ENCODE results near the gene PAMR1.
"Not testable (repeated sequence)": the region's sequence is repeated elsewhere in the genome, so short reads cannot be mapped to it uniquely, and the experiment has no call there.

Gene PAMR1

DNA sequence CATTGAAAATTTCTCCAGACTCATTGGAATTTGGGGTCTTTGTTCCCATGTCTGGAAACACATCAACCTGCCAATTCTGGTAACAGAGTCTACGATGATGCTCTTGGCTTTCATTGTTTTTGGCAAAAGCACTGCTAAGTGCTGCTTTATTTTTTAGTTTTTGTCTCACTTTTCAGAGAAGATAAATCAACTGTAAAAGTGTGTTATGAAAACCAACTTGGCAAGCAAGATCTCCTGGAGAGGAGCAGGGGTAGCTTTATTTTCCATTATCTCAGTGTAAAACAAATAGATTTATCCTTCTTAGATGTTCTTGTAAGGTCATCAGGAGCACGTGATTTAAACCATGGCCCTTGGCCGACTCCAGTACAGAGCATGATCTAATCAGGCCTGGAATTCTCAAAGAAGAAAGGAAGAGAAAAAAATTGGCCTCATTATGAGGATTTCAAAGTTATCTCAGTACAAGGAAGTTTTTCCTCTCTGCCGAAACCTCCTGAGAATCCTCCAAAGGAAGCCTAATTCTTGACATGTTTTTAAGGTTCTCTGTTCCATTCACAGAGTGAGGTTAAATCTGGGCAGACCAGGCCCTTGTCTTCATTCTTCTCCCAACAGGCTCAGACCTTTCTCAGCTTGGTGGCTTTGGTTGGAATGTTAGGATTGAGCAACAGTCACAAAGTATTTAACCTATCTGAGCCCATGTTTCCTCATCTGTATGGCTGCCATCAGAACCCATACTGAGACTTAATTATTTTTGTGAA lies 16.4 kb upstream of the PAMR1 start:
- no peak for DNase-seq

DNA sequence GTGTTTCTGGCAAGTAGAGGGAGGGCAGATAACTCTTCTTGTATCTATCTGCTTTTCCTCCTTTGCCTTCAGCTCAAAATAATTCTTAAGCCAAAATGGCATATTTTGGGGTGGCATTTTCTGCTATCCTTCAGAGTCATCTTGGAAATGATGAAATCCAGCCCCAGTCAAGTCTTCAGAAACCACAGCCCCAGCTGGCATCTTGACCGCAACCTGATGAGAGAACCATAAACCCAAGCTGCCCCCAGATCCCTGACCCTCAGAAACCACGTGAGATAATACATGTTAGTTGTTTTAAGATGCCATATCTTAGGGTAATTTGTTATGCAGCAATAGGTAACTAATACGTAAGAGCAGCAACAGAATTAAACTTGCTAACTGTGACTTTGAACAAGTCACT lies 15.1 kb upstream of the PAMR1 start:
- no peak for DNase-seq

DNA sequence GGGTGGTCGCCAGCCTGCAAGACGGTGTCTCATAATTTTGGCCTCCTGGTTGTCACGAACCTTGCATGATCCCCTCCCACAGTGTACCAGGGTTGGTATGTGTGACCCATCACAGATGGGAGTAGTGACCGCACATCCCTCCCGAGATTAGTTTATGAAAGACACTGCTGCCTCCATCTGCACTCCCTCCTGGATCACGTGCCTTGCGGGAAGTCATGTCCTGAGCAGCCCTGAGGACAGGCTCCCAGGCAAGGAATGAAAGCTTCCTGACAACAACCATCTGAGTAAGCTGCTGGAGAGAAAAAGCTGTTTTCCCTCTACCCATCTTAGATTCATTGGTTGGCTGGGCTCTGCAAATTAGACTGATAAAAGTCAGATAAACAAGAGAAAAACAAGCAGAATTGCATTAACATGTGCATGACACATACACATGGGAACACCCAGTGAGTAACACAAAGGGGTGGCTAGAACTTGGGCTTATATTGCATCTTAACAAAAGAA lies 14.4 kb upstream of the PAMR1 start:
- no peak for DNase-seq

DNA sequence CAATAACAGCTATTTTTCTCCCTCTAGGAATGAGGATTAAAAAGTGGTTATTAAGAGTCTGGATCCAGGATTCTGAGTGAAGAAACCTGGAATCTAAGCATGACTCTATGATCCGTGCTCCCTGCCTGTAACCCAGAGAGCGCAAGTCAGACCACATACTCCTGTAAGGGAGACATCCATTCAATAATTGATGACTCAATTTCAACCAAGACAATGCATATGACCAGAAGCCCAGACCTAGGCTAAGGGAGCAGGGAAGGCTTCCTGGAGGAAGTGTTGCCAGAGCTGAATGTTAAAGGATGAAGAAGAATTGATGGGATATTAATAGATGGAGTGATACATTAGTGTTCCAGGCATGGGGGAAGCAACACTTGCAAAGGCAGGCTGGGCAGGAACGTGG lies 13.8 kb upstream of the PAMR1 start:
- no peak for DNase-seq

DNA sequence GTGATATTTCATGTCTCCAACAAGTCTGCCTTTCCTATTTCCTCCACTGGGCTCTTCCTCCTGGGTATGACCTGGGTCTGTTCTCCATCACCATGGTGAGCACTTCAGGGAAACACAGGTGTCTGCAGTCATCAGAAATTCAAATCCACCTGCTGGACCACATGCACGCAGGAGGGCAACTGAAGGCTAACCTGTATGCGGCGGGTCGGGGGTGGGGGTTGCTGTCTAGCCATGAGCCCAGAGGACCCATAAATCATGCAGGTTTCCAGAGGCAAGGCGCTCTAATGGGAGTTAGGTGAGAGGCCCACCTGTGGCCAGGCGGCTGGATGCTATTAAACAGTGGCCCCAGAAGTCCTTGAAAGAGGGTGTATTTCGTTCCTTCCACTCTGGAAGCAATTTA lies 11.1 kb upstream of the PAMR1 start:
- DNase-seq = no peak

DNA sequence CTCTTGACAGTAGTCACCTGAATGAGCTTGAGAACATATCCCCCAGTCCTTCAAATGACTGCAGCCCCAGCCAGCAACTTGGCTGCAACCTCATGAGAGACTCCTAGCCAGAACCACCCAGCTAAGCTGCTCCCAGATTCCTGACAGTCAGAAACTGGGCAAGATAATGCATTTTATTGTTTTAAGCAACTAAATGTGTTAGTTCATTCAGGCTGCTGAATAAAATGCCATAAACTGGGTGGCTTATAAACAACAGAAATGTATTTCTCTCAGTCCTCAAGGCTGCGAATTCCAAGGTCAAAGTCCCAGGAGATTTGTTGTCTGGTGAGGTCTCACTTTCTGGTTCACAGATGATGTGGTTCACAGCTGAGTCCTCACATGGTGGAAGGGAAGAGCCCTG lies 5.8 kb upstream of the PAMR1 start:
- DNase-seq = no peak

DNA sequence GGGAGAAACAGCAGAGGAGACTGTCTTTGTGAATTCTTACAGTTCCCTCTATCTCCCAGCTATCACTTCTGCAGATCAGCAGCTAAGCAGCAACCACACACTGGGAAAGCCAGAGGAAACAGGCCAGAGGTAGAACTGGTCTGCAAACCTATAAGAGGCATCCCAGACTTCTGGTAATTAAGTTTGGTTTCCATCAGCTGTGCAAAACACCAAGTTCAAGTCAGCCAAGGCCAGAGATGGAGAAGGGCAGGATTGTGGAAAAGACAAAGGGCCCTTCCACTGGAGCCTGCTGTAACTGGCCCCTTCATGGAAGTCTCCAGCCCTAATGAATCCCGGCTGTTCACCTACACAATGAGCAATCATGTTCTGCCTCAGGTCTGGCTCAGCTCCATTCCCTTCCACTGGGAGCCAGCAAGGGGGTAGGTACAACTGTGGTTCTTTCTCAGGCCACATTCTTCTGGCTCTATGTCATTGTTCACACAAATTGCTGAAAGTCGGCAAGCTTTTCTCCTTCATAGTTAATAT lies 4.6 kb upstream of the PAMR1 start:
- DNase-seq = no peak

DNA sequence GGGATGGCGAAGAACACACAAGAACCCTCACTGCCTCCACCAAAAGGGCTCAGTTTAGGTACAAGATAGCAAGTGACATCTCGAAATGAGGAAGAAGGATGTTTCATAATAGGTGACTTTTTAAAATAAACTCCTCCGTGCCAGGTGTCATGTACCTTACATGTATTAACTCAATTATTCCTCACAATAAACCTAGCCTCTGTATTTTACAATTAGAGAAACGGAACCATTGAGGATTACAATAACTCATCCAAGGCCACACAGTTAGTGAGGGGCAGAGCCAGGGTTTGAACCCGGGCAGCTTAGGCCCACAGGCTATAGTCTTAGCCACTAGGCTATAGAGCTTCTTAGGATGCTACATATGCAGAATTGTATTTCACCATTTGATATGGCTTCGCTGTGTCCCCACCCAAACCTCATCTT lies 965 bp upstream of the PAMR1 start:
- no peak for DNase-seq

DNA sequence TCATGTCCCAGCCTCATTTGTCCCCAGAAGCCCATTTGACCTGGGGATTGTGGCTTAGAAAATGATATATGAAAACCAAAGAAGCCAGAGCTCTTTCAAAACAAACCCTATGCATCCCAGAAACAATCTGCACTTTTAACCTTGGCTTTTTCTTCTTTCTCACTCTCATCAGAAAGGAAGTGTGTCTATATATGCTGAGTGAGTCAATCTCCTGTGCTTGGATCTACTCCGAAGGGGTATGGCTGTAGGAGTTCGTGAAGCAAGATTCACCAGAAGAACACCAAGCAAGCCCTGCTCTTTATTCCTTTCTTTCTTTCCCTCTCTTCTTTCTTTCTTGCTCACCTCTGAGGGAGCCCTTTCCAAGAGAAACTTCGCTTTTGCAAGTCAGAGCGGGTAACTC lies 636 bp downstream of the PAMR1 start:
- DNase-seq = no peak

DNA sequence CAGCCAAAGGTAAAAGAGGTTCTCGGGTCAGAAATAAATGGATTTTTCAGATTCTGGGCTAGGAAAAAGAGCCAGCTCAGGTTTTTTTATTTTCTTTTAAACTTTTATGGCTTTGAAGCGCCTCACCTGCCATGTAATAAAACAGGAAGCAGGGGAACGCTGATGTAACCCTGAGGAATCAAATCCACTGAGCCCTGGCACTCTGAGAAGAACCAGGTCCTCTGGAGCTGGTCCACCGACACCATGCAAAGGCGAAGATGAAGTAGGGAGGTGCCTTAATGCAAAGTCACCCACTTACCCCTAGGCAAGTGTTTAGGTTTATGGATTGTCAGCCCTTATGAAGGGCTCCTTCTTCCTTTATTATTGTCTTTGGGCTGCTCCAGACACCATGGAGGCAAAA lies 1.6 kb downstream of the PAMR1 start:
- DNase-seq = no peak

DNA sequence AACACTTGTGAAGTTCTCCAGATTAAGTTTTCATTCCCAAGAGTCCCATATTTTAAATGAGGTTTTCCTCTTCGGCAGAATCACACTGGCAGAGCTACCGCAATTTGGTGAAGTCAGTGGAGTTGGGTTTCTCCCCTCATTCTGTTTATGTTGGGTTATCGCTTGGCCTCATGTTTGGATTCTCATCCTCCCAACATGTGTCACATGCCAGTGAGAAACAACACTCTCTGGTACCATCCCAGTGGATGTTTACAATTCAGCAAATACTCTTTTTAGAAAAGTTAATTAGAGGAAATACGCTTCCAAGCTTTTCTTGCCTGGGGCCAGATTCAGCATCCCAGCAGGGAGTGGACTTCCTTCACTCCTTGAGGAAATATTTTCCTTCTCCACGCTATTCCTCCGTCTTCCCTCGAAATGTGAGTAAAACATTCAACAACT lies 2.1 kb downstream of the PAMR1 start:
- no peak for DNase-seq

DNA sequence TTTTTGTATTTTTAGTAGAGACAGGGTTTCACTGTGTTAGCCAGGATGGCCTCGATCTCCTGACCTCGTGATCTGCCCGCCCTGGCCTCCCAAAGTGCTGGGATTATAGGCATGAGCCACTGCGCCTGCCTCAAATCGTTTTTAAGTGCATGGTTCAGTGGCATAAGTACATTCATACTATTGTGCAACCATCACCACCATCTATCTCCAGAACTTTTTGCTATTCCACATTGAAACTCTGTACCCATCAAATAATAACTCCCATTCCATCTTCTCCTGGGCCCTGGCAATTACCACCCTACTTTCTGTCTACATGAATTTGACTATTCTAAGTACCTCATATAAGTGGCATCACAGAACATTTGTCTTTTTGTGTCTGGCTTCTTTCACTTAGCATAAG lies 3.3 kb downstream of the PAMR1 start:
- not testable (repeated sequence) for DNase-seq

DNA sequence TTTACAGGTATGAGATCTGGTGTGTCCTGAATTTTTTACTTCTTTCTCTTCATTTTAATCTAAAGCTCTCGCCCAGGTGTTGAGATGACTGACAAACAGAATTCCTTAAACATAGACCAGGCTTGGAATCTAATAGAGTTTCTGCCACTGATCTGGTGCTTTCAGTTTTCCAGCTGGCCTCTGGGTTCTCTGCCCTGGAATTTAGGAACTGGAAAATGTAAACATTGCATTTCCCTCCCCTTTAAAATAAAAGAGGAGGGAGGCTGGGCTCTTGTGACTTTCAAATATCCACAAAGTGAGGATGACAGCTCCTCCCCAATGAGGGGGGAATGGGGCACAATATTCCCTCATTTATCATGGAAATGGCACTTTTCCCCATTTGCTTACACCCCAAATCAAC lies 5.0 kb downstream of the PAMR1 start:
- DNase-seq = no peak

DNA sequence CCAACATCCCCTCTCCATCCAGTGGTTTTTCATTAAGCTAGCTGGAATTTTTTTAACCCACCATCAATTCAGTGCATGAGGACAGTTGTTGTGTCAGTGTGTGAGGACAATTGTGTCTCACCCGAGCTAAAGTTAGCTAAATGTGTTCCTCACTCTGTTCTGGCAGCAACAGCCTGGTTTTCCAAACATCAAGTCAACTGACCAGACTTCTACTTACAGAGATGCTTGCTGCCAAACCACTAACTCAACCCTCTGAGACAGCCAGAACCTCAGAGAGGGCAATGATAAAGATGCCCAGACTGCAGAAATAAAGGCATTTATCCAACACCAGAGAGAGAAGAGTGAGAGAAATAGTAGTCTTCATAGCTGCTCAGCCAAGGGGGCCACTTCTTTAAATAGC lies 6.7 kb downstream of the PAMR1 start:
- no peak for DNase-seq

DNA sequence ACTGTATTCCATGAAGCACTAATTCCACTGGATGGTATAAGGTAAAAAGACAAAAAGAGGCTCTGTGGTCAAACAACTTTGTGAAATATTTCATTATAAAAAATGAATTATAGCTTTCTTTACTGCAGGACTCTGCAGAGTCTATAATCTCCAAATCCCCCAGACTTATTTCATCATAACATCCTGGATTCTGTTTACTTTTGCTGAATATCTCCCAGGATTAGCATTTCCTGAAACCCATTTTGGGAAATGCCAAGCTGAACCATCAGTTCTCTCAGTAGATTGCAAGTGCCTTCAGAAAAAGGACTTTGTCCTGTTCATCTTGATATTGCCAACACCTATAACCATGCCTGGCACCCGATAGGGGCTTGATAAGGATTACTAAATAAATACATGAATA lies 7.9 kb downstream of the PAMR1 start:
- DNase-seq = no peak

DNA sequence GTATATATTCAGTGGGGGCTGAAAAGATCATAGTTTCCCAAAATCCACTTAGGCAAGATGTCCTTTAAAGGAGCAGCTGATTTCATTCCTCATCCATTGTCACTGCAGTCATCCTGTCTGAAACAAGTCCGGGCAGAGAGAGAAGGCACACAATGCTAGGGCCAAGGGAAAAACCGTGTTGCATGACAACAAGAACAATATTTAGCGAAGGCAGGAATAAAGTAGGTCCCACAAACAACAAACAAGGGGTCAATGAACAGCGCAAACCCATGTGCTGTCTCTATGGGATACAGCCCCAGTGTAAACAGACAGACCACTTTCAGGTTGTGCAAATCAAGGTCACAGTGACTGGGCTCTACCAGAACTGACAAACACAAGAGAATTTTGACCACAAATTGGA lies 9.0 kb downstream of the PAMR1 start:
- no peak for DNase-seq

DNA sequence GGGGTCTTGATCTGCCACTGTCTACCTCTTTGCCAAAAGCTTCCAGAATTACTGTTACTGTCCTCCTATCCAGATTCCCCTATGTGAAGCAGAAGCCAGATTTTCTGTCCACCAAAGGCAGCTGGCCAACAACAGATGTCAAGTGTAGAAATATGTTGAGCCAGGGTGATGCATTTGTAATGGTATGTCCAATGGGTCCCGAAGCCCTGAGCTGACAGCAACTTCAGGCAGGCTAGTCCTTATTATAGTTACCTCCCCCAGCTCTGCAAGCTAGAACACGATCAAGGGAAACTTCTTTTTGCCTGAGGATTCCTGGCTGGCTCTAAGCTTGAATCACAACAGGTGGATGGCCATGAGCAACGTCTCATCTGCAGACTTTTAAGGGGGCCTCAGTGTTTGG lies 10.2 kb downstream of the PAMR1 start:
- no peak for DNase-seq

DNA sequence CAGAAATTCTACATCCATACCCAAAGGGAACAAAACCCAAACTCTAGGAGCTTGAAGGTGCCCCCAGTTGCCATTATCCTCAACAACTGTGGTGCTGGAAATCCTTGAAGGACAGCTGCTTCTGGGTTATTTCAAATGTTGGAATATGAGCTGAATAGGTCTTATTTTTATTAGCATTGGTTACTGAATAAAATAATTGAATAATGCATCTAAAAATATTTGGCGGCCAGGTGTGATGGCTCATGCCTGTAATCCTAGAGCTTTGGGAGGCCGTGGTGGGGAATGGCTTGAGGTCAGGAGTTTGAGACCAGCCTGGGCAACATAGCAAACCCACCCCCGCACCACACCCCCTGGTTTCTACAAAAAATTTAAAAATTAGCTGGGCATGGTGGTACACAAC lies 10.9 kb downstream of the PAMR1 start:
- no peak for DNase-seq

DNA sequence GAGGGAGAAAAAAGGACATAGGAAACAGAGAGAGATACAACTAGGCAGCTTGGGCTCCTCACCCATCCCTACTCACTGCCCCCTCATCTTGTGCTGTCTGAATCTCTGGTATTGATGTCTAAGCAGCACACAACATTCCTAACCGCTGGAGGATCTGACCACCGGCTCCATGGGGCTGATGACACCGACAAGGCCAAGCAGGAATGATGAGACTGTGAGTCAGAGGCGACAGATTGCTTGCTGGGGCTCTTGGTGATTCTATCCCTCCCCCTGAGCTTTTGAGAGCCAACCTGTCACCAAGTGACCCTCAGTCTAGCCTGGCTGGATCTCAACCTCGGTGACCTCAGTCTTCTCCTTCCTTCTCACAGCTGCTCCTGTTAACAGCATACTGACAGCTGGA lies 13.8 kb downstream of the PAMR1 start:
- no peak for DNase-seq

DNA sequence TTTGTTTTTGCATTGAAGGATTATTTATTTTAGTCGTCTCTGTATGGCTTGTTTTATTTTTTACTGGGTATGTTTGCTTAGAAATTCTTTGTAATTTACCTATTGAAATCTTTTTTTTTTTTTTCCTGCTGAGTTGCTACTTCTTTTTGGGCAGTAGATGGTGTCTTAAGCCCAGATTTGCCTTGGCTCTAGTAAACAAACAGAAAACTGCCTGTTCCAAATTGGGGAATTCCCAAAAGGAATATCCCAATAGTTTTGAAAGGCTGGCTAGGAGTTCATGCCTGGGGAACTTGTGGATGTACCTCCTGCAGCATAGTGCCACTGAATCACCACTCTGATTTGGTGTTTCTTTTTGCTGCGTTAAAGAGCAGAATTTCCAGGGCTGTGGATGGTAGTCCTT lies 17.7 kb downstream of the PAMR1 start:
- DNase-seq = no peak

DNA sequence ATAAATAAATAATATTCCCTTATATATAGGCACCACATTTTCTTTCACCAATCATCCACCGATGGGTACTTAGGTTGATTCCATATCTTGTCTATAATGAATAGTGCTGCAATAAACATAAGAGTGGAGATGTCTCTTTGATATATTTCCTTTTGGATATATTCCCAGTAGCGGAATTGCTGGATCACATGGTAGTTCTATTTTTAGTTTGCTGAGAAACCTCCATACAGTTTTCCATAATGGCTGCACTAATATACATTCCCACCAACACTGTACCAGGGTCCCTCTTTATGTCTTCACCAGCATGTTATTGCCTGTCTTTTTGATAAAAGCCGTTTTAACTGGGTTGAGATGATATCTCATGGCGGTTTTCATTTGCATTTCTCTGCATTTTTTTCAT lies 23.6 kb downstream of the PAMR1 start:
- no peak for DNase-seq

DNA sequence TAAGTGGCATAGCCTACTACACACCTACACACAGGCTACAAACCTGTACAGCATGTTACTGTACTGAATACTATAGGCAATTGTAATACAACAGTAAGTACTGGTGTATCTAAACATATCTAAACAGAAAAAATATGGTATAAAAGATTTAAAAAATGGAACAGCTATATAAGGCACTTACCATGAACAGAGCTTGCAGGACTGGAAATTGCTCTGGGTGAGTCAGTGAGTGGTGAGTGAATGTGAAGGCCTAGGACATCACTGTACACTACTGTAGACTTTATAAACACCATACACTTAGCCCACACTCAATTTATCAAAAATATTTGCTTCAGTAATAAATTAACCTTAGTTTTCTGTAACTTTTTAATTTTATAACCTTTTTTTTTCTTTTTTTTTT lies 24.7 kb downstream of the PAMR1 start:
- DNase-seq = no peak

DNA sequence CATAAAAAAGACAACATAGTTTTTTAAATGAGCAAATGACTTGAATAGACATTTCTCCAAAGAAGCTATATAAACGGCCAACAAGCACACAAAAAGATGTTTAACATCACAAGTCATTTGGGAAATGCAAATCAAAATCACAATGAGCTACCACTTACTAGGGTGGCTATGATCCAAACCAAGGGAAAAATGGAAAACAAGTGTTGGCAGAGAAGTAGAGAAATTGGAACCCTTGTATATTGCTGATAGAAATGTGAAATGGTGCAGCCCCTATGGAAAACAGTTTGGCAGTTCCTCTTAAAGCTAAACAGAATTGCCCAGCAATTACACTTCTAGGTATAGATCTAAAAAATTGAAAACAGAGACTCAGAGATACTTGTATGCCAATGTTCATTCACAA lies 29.0 kb downstream of the PAMR1 start:
- DNase-seq = no peak

DNA sequence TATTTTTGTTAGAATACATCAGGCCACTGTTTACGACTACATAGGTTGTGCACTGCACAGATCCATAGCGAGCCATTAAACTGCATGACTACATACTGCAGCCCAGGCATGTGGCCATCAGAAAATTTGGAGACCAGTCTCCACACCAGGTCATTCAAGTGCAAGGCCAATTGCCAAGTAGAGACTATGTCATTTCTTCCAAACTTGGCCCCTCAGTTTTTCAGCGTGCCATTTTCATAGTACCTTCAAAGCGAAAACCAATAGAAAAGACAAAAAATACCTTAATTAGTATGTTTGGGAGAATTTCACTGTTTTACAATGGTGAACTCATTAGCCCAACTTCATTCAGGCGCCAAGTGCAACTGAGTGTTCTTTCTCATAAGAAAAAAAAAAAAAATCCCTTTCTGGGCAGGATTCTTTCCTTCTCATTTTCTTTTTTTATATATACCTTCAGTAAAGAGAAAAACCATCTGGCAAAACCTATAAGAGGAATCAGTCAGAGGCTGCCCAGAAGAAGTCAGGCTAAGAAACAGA lies 30.4 kb downstream of the PAMR1 start:
- DNase-seq = no peak
